CD14-positive monocyte (primary cell): ENCODE results near the gene RNF43. TPM values are rescaled to one million over a fixed set of nuclear protein-coding genes. Genes with fewer than 3 reads are reported as not detected.

Experiments
- DNase-seq, 3 donors: peaks; one replicate each; pipeline ENCODE4 v3.0.0-alpha.2; 2011 to 2022
- H2AFZ ChIP-seq: 2 replicates; pipeline ENCODE4 v1.6.0; 2012; ENCODE audit warnings: mild to moderate bottlenecking, low read depth, low read length, inconsistent platforms; ENCODE audit not compliant: insufficient read depth, poor library complexity, severe bottlenecking
- H3K27ac ChIP-seq, 2 donors: 1 replicate in 1 of 2; 2 replicates in 1 of 2; pipeline ENCODE4 v1.5.1; 2012 to 2013; ENCODE audit warnings: low read length in 2 of 2, control low read depth in 1 of 2, inconsistent platforms in 1 of 2, low read depth in 1 of 2, mild to moderate bottlenecking in 1 of 2
- H3K27me3 ChIP-seq, 2 donors: one replicate each; pipeline versions ENCODE4 v1.6.0 to v1.6.1; 2011 to 2013; ENCODE audit warnings: low read length in 2 of 2; ENCODE audit not compliant: control insufficient read depth in 2 of 2, insufficient read depth in 2 of 2
- H3K36me3 ChIP-seq, 2 donors: replicated peaks in 1 of 2; 1 replicate in 1 of 2; 2 replicates in 1 of 2; pipeline versions ENCODE4 v1.5.1 to v1.6.1; 2012 to 2013; ENCODE audit warnings: low read length in 2 of 2, control low read depth in 1 of 2, inconsistent platforms in 1 of 2, mild to moderate bottlenecking in 1 of 2; ENCODE audit not compliant: insufficient read depth in 2 of 2, control insufficient read depth in 1 of 2
- H3K4me1 ChIP-seq, 2 donors: 1 replicate in 1 of 2; 2 replicates in 1 of 2; pipeline versions ENCODE4 v1.5.1 to v1.6.1; 2012 to 2013; ENCODE audit warnings: low read length in 2 of 2, control low read depth in 1 of 2, inconsistent platforms in 1 of 2, mild to moderate bottlenecking in 1 of 2, moderate library complexity in 1 of 2; ENCODE audit not compliant: insufficient read depth in 2 of 2, control insufficient read depth in 1 of 2
- H3K4me2 ChIP-seq: replicated peaks from 2 replicates; pipeline ENCODE3; 2012; ENCODE audit warnings: low read length, moderate library complexity, mild to moderate bottlenecking; ENCODE audit not compliant: poor library complexity, severe bottlenecking; ENCODE audit errors: extremely low read depth
- H3K4me3 ChIP-seq, 3 experiments: fragments of 200-600 bp in 1 of 3; sonication (generic) in 1 of 3; replicated peaks in 1 of 3; 1 replicate in 2 of 3; 2 replicates in 1 of 3; pipeline ENCODE4 v1.5.1; 2011 to 2013; ENCODE audit warnings: low read length in 3 of 3, mild to moderate bottlenecking in 3 of 3, control low read depth in 2 of 3, low read depth in 2 of 3, inconsistent platforms in 1 of 3, moderate library complexity in 1 of 3
- H3K79me2 ChIP-seq: 2 replicates; pipeline ENCODE4 v1.6.0; 2012; ENCODE audit warnings: mild to moderate bottlenecking, control low read depth, inconsistent platforms, low read length, moderate library complexity; ENCODE audit not compliant: insufficient read depth
- H3K9ac ChIP-seq: 2 replicates; pipeline ENCODE4 v1.6.0; 2017; ENCODE audit warnings: low read length, mild to moderate bottlenecking; ENCODE audit not compliant: insufficient read depth, poor library complexity, severe bottlenecking
- H3K9me3 ChIP-seq, 2 donors: replicated peaks in 1 of 2; 1 replicate in 1 of 2; 2 replicates in 1 of 2; pipeline versions ENCODE4 v1.5.1 to v1.6.1; 2012 to 2013; ENCODE audit warnings: low read length in 2 of 2, control low read depth in 1 of 2; ENCODE audit not compliant: control insufficient read depth in 1 of 2, insufficient read depth in 1 of 2
- H4K20me1 ChIP-seq: 2 replicates; pipeline ENCODE4 v1.6.0; 2012; ENCODE audit warnings: mild to moderate bottlenecking, low read length, control low read depth, moderate library complexity; ENCODE audit not compliant: insufficient read depth
- H3K27ac Mint-ChIP-seq, 7 donors: one replicate each; pipeline ENCODE4 v1.8.0; 2020; ENCODE audit warnings: mild to moderate bottlenecking in 7 of 7, mixed read lengths in 7 of 7, moderate library complexity in 6 of 7, inconsistent platforms in 2 of 7
- H3K27me3 Mint-ChIP-seq, 3 donors: one replicate each; pipeline ENCODE4 v1.8.0; 2021 to 2022; ENCODE audit warnings: low read depth in 3 of 3, mild to moderate bottlenecking in 3 of 3, mixed read lengths in 3 of 3, moderate library complexity in 3 of 3, inconsistent platforms in 1 of 3
- H3K36me3 Mint-ChIP-seq, 2 donors: one replicate each; pipeline ENCODE4 v1.8.0; 2020; ENCODE audit warnings: mixed read lengths in 2 of 2, inconsistent platforms in 1 of 2, mild to moderate bottlenecking in 1 of 2
- H3K4me1 Mint-ChIP-seq: one replicate; pipeline ENCODE4 v1.8.0; 2020; ENCODE audit warnings: mild to moderate bottlenecking, mixed read lengths
- H3K4me3 Mint-ChIP-seq, 2 donors: one replicate each; pipeline ENCODE4 v1.8.0; 2020; ENCODE audit warnings: mild to moderate bottlenecking in 2 of 2, mixed read lengths in 2 of 2, moderate library complexity in 1 of 2
- H3K9me3 Mint-ChIP-seq, 7 donors: one replicate each; pipeline ENCODE4 v1.8.0; 2020 to 2022; ENCODE audit warnings: mixed read lengths in 7 of 7, mild to moderate bottlenecking in 6 of 7, moderate library complexity in 6 of 7, inconsistent platforms in 2 of 7
- CTCF ChIP-seq: fragments of 200-600 bp; IDR thresholded peaks from one replicate; pipeline ENCODE4 v1.8.0; 2022; ENCODE audit warnings: antibody characterized with exemption, mild to moderate bottlenecking
- WGBS: methylation state at CpG from one replicate; pipeline ENCODE4 v1.1.5; 2013; ENCODE audit warnings: missing lambda C conversion rate; ENCODE audit not compliant: insufficient coverage; 5-methylcytosine and 5-hydroxymethylcytosine counted together
- intact Hi-C, 2 donors: fragments of 100-400 bp; cut with micrococcal nuclease; formaldehyde crosslinking; loops; one replicate each; pipeline versions ENCODE4 v1.15.0 to v1.15.1; 2023
- polyA plus RNA-seq, 3 donors: library from polyadenylated mRNA; depleted of rRNA in 1 of 3; unstranded in 2 of 3; stranded (reverse) in 1 of 3; fragments of 300-500 nt in 2 of 3; fragments of >200 nt in 1 of 3; fragmentation: Illumina TruSeq in 2 of 3; gene quantifications; 1 replicate in 2 of 3; 2 replicates in 1 of 3; pipeline ENCODE4 v1.2.3, GENCODE V29; 2012 to 2021

RNF43 gene
- polyA plus RNA-seq, 3 donors = 0.01 to 0.11 TPM; not detected in 1

GRCh38 chr17:58427807-58428206, 10.5 kb upstream of the RNF43 start:
- Histone ChIP-seq H3K79me2 (no peaks in the 10 kb centered on the region), H3K9ac (no peak overlapping the region), H3K4me3 (no peak overlapping the region), H3K9me3 (no peaks in the 10 kb centered on the region), H4K20me1 (no peaks in the 10 kb centered on the region), H3K36me3 (no peaks in the 10 kb centered on the region), H3K27ac (no peak overlapping the region), H3K4me2 (no peak overlapping the region), H3K4me1 (no peaks in the 10 kb centered on the region), H3K27me3 (peaks cover 2 to 3% of the 10 kb centered on the region in 2 donors), H2AFZ (no peak overlapping the region)
- Mint-ChIP-seq H3K9me3 (no peaks in the 10 kb centered on the region), H3K4me1 (no peaks in the 10 kb centered on the region), H3K36me3 (no peaks in the 10 kb centered on the region), H3K27me3 (peaks cover 2 to 12% (median 6%) of the 10 kb centered on the region in 3 donors), H3K4me3 (no peak overlapping the region), H3K27ac (no peak overlapping the region)
- 100% methylated on average over 2 of the region's 3 CpGs for WGBS
- intact Hi-C loops = no loop called here
- TF ChIP-seq CTCF = no peak
- DNase-seq = no peak

GRCh38 chr17:58421711-58422110, 4.4 kb upstream of the RNF43 start:
- DNase-seq = no peak
- Histone ChIP-seq H3K9me3 (no peaks in the 10 kb centered on the region), H3K9ac (no peak overlapping the region), H3K4me3 (no peak overlapping the region), H4K20me1 (no peaks in the 10 kb centered on the region), H3K27ac (no peak overlapping the region), H2AFZ (no peak overlapping the region), H3K4me2 (no peak overlapping the region), H3K27me3 (no peaks in the 10 kb centered on the region), H3K79me2 (no peaks in the 10 kb centered on the region), H3K36me3 (no peaks in the 10 kb centered on the region), H3K4me1 (peaks cover 4 to 6% of the 10 kb centered on the region in 2 donors)
- intact Hi-C loops = no loop called here
- no peaks in the 10 kb centered on the region for H3K9me3 Mint-ChIP-seq
- H3K27ac Mint-ChIP-seq = no peak overlapping the region
- no peaks in the 10 kb centered on the region for H3K36me3 Mint-ChIP-seq
- peaks cover 3 to 9% (median 7%) of the 10 kb centered on the region in 3 donors for H3K27me3 Mint-ChIP-seq
- no peak for TF ChIP-seq CTCF
- no CpG with 5 or more reads among the region's 1 CpG for WGBS
- peak overlapping the region in 1 of 2 donors; percentile 9 for H3K4me3 Mint-ChIP-seq
- H3K4me1 Mint-ChIP-seq = peaks cover 11% of the 10 kb centered on the region
